Activated CD4-positive, alpha-beta T cell treated with anti-CD3 and anti-CD28 coated beads for 48 hours (primary cell): ENCODE measurements around the gene IFT20.

ENCODE experiments used
- DNase-seq: peaks from one replicate; pipeline ENCODE4 v3.0.0-alpha.2; 2020

Gene IFT20

DNA sequence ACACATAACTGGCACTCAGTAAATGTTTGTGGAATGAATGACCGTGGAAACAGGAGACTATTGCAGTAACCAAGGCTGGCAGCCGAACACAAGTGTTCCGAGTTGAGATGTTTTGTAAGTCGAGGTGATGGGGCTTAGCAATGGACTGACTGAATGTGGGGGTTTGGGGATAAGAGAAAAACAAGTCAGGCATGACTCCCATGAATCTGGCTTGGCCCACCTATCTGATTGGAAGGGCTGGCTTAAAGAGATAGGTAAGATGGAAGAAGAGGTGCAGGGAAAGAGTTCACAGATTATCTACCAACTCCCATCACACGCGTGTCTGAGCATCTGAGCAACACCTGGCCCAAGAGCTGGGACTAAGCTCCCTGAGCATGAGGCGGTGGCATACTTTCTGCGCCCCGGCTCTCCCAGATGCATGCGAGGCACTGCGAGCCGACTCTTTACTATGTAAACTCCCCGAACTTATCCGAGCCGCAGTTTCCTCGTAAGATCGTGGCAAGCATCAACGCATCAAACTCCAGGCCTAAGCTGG lies 539 bp downstream of the IFT20 start:
- no peak for DNase-seq

DNA sequence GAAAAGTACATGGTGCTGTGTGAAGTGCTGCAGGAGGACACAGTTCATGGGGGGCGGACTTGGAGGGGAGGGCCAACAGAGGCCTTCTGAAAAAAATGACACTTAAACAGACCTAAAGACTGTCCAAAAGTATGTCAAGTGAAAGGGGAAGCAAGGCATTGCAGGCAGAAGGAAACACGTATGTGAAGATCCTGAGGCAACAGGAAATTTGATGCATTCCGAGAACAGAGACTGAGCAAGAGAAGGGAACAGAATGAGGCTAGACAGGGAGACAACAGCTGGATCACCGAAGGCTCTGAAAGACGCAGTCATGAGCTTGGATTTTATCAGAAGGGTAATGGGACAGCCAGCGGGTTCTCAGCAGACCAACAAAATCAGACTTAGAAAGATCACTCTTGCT lies 1.1 kb downstream of the IFT20 start:
- no peak for DNase-seq

DNA sequence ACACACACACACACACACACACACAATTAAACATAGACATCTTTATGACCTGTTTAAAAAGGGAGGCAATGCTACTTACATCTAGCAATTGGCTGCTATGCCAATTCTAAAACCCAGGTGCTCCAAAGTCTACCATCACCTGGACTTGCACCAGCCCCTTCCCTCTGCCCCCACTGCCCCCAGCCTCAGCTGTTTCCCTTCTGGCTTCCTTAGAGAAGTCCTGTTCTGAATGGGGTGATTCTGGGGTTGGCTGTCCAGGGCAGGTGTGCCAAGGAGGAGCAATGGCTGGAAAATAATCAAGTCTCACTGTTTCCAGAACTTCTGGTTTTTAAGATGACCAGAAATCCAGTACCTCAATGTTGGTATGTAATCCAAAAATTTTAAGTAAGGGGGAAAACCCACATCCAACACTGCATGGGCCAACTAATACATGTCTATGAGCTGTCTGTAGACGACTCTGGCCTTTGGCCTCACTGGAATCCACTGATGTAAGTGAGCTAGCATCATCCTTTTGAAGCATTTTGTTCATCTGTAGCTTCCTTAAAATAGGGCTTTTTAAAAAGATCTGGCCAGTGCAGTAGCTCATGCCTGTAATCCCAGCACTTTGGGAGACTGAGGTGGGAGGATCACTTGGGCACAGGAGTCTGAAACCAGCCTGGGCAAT lies 2.1 kb downstream of the IFT20 start:
- DNase-seq: no peak

DNA sequence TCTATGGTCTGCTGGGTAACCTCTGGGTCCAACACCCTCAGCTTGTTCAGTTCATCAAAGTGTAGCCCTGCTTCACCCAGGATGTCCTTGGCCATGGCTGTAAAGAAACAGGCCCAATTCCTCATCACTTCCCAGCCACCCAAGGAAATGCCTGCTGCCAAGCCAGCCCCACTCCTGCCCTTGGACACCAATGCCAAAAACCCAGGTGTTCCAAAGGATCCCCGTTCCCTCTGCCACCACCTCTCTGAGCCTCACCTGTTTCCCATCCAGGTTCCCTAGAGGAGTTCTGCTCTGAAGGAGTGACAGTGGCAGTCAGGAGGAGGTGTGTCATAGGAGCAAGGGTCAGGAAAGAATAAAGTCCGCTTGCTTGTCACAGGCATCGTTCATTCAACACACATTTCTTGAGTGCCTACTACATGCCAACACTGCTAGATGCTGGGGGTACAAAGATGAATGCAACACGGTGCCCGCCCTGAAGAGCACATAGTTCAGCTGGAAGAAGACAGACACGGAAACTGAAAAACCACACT lies 3.3 kb downstream of the IFT20 start:
- DNase-seq: no peak

DNA sequence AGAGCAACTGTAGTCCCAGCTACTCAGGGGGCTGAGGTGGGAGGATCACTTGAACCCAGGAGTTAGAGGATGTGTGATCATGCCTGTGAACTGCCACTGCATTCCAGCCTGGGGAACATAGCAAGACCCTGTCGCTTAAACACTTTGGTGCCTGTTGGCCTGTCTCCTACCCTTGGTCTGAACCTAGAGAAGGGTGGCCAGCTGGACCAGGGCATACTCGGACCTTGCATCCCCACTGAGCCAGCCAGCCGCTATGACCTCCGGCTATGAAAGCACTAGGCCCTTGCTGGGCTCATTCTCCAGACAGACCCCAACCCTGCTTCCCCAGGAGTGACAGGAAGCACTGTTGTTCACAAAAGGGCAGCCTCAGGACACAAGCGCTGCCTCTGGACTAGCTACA lies 4.6 kb downstream of the IFT20 start:
- no peak for DNase-seq

DNA sequence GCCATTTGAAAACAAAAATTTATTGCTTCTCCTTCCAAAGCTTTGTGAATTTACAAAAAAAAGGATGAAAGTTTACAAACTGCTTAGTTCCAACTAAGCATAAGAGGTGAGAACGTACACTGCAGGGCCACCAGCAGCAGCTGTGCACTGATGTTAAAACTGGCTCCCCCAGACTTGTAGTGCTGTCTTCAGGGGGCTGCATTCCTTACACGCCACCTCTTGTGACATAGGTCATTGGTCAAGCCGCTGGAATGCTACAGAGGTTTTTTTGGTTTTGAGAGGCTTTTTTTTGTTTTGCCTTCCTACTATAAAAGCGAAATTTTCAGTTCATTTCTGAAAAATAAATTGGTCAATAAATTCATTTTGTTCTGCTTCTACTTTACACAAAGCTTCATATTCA lies 6.9 kb downstream of the IFT20 start:
- no peak for DNase-seq

DNA sequence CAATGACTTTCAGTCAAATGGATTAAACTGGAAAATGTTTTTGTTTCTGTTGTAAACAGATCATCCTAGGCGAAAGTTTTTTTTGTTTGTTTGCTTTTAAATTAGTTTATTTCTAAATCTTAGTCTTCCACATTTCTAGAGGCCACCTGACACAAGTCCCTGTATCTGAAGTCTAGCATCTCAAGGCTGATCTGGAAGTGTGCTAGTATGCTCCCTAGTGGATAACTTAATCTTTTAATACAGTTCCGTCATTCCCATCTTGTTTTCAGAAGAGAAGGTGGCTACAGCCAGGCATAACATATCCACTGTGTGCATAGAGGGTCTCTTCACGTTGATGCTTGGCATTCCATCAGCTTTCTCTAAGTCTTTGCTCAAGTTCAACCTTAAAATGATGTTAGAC lies 7.6 kb downstream of the IFT20 start:
- DNase-seq: no peak

DNA sequence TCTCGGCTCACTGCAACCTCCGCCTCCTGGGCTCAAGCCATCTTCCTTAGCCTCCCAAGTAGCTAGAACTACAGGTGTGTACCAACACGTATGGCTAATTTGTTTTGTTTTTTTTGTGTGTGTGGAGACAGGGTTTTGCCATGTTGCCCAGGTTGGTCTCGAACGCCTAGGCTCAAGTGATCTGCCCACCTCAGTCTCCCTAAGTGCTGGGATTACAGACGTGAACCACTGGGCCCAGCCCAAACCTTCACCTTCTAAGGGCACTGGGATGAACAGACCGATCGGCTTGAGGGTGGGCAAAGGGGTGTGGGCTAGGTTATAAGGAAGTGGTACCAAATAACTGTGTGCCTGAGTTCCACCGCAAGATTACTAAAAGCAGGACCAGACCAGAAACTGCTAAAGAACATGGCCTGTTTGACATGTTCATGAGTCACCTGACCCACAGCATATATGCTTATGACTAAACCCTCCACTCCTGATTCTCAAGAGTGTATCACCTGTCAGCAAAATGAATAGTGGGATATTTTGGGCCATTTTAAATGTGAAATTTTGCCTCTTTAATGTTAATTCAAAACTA lies 8.2 kb downstream of the IFT20 start:
- peak; percentile 35 for DNase-seq

DNA sequence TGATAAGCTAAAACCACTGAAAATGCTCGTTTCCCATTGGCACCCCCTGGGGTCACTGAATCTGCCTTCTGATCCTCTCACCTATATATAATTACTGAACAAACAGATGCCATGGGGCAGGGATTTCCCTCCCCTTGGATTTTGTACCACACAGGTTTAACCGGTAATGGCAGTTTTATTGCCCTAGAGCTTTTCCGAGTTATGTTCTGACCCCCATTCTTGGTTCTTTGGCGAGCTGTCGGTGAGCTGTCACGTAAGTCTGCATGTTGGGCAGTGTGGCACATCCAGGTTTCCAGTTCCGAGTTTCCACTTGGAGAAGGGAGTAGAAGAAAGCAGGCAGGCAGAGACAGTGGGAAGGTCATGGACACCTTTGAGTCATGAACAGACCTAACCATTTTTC lies 9.2 kb downstream of the IFT20 start:
- no peak for DNase-seq

DNA sequence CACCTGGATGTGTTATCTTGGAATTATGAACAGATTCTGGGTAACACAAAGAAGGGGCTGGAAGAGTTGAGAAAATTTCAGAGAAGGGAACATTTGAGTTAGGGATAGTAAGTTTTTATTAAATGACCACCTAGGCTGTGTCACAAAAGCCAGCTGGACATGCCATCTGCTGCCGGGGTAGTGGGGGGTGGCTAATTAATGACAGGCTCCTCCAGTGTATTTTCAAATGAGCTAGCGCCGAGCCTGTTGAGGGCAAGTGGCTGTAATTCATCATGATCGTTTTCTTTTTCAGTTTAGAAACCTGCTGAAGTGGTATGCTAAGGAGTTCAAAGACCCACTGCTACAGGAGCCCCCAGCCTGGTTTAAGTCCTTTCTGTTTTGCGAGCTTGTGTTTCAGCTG lies 10.1 kb downstream of the IFT20 start:
- DNase-seq: no peak

DNA sequence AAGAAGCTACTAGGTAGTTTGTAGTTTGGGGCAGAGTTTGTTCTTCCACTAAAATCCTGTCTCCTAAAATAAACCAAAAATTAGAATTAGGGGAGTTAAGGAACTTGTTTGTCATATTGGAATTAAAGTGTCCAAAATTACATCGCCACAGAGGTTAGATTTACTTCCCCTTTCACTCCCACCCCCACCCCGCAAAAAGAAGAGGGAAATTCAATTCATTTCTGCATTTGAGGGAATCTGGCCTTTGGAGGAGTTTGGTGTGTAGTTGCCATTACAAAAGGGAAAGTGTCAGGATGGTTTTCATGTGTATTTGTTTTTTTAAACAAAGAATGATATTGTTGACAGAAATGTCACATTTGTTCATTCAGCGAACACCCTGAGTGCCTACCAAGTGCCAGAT lies 10.5 kb downstream of the IFT20 start:
- no peak for DNase-seq

DNA sequence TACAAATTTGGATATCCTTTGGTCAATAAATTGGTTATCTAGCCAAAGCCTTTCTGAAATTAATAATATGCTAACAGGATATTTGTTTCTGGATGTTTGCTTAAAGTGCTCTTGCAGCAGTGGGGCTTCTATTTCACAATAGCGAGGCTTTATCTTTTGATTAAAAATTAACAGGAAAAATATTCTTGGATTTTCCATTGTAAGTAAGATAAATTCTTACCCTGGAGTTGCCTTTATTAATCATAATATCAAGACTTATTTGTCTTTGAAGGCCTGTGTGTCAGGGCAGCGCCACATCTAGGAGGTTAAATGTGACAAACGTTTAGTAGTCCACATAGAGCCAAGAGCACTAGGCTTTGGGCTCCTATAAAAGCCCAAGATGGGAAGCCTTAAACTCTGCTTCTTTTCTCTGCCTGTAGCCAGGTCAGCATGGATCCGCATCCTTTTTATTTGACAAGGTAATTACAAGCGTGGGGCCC lies 11.0 kb downstream of the IFT20 start:
- DNase-seq: no peak

DNA sequence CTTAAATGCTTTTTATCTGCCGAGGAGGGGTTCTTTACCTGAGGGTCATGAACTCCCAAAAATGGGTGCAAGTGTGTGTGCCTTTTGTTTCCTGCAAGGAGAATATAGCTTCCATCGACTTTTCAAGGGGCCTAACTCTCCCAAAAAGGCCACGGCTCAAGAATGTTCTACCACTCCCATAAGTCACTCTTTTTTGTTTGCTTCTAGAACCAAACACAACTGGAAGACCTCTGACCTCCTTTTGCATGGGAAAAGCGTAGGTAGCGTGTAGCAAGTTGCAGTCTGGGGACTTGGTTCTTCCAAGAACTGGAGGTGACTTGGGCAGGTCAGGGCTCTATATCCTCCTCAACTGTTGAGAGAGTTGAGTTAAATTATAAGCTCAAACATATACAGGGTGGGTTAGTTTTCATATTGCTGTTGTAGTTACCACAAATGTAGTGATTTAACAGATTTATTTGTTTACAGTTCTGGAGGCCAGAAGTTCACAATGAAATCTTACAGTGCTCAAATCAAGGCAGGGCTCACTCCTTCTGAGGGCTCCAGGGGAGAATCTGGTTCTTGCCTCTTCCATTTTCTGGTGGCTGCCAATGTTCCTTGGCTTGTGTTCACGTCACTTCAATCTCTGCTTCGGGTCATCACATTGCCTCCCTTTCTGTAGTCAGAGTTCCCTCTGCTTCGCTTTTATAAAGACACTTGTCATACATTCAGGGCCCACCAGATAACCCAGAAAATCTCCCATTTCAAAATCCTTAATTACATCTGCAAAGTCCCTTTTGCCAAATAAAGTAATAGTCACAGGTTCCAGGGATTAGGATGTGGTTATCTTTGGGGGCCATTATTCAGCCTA lies 14.8 kb downstream of the IFT20 start:
- DNase-seq: no peak

DNA sequence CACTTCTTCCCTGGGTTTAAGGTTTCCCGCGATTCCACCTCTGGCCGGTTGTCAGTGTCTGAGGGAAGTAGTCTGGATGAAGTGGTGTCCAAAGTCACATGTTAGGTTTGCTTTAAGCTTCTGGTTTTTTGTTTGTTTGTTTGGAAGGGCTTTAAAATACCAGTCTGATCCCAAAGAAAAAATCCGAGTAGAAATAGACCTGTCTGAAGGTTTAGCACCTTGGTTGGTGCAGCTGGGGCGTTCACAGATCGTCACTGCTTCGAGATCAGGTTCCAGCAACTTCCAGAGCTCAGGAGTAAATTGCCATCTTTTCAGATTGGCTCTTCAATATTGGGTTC lies 15.7 kb downstream of the IFT20 start:
- DNase-seq: no peak

DNA sequence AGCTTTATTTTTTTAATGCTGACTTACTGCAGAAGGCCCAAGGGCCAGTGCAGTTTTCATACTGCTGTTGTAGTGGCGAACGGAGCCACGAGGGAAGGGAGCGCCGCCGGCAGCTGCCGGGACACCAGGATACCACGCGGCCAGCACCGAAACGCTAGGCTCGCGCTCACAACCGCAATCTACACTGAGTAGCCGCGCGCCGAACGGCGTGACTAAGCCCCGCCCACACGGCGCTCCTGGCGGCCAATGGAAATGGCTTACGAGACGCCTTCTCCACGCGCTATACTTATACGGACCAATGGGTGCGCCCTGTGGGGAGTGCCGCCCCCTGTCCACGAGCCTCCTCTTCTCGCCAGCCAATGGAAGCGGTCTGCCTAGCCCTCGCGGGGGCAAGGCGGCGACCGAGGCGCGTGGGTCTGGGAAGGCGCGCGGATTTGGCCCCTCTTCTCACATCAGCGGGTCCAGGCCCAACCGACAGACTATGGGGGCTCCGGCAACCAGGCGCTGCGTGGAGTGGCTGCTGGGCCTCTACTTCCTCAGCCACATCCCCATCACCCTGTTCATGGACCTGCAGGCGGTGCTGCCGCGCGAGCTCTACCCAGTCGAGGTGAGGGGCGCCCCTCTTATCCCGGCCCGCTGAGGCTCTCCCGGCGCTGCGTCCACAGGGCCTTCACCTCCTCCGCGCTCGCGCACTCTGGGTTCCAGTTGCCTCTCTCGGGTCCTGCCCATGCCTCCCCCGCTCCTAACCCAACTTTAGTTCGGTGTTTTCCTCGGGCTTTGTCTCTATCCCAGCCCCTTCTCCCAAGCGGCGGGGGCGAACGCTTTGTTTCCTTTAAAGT lies 16.3 kb downstream of the IFT20 start, which contains the start of gene TMEM97:
TSS of gene TMEM97 (plus strand) at position 442 of the 839 bp plus-strand sequence. CDS start at position 482, 40 bp downstream.
- DNase-seq: peak; percentile 98

DNA sequence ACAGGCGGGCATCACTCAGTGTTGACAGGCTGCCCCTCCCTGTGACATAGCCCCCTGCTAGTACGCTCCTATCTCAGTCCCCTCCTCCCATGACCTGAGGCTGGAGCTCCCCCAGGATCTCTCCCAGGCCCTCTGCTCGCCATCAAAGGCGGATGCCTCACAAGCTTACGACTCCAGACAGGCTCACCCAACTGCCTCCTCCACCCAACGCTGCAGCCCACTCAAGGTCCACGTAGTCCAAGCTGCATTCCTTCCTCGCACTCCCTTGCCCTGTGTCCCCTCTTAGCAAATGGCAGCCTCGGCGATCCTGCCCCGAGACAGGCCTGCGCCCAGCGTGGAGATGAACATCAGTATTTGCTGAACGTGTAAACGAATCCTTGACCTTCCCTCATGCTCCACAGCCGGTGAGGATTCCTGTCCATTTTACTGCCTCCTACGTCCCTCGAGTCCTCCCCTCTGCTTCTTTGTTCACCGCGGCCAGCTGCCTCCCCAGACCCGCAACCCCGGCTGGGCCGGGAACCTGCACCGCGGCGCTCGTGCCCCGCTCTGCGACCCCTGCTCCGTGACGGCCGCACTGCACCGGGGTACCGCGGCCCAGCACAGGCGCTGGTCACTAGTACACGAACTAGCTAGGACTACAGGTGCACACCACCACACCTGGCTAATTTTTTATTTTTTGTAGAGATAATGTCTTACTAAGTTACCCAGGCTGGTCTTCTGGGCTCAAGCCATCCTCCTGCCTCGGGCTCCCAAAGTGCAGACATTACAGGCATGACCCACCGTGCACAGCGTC lies 17.1 kb downstream of the IFT20 start:
- peak; percentile 17 for DNase-seq

DNA sequence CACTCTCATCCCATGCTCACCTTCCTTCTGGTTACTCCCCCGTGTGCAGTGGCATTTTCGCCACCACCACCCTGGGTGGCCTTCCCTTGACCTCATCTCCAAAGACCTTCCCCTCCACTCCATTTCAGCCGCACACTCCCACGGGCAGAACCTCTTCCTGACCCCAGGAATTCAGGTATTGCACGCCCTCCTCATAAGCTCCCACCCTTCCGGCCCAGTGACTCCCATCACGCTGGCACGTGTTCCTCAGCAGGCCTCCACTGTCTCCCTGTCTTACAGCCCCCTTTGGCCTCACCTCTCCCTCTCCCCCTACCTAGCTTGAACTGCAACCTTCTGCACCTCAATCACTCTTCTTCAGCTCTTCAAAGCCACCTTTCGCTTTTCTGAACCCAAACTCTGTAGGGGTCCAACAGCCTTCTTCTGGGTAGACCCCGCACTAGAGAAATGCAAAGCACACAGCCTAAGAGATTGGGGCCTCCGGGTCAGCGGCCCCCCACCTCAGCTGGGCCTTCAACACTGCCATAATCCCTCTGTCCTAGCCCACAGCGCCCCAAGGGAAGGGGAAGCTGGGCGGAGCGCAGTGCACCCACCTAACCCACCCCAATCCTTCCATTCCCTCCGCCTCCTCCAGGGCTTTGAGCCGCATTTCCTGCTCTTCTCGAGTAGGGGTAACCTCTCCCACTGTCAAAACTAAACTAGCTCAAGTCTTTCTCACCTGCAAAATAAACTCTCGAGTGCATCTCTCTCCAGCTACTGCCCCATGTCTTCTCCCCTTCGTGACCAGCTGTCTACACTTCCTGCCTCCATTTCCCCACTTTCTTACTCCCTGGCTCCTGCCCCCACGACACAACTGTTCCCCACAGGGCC lies 17.9 kb downstream of the IFT20 start:
- no peak for DNase-seq

DNA sequence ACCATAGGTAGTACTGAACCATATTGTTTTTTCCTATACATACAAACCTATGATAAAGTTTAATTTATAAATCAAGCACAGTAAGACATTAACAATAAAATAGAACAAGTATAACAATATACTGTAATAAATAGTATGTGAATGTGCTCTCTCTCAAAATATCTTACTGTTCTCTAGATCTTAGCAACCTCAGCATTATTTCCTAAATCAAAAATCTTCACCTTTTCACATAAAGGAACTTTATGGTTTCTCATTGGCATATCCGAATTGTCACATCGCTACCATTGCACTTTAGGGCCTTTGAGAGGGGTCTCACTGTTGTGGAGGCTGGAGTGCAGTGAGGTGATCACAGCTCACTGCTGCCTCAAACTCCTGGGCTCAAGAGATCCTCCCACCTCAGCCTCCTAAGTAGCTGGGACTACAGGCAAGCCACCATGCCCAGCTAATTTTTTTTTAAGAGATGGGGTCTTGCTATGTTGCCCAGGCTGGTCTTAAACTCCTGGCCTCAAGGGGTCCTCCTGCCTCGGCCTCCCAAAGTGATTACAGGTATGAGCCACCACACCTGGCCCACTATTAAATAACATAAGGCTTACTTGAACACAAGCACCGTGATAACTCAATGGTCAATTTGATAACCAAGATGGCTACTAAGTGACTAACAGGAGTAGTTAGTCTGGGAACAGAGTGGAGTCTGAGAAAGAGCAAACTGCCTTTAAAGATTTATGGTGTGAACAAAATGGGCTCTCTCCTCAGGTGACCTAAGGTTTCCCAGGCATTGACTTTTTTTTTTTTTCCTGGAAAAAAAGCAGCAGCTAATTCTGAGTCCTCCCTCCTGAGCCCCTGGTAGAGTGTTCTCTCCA lies 19.2 kb downstream of the IFT20 start:
- DNase-seq: no peak

DNA sequence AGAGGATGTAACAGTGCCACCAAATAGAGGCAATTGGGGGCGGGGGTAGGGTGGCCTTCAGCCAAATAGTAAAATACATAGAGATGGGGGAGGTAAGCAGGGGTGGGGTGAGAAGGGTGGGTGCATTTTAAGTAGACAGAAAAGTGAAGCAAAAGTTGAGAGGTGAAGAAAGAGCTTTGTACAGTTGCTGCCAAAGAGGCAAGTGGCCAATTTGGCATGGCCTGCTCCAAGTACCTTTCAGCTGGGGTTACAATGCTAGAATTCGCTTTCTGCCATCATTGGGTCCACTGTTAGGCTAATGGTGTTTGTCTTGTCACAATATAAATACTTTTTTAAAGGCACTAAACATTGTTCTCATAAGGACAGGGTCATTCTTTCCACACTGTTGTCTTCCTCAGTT lies 21.4 kb downstream of the IFT20 start:
- DNase-seq: no peak

DNA sequence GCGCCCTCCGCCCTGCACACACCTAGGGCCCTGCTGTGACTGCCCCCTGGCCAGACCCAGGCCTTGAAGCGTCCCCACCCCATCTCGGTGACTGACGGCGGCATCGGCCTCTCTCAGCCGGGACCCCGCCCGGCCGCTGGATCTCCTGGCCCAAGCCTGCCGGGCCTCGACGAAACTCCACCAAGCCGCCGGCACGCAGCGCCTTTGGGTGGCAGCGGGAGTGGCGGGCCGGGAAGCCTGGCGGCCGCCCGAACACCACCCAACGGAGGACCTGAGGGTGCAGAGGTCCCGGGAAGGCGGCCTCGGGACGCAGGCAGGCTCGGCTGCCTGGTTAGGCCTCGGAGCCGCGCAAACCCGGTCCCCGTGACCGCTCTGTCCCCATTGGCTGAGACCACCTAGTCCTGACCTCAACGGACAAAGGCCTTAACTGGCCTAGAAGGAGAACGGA lies 28.3 kb downstream of the IFT20 start:
- DNase-seq: no peak
